GM12872 (cell line): ENCODE results near the gene ZSWIM6.

Source experiments
- TF ChIP-seq, protein P1 (sequence below): IDR thresholded peaks from 3 replicates; pipeline ENCODE4 v1.5.1; 2011; ENCODE audit warnings: low read depth, mild to moderate bottlenecking, low read length, moderate library complexity; ENCODE audit not compliant: insufficient read depth

The ZSWIM6 gene

DNA sequence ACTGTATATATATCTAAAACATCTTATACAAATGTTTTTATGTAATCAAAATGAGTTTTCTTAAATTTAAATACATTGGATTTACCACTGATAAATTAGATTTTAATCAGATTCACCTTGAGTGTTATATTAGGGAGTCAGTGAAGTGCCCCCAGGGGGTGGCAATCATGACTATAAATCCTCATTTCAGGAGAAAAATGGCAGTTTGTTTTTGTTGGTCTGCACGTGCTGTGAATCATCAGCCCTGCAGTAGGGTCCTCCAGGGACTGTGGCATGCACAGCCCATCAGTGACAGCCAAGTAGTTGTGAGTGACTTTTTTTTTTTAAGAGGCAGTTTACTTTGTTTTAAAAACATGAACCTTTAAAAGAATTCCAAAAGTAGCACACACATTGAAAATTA lies 65.2 kb downstream of the ZSWIM6 start:
- TF ChIP-seq, protein P1, sequence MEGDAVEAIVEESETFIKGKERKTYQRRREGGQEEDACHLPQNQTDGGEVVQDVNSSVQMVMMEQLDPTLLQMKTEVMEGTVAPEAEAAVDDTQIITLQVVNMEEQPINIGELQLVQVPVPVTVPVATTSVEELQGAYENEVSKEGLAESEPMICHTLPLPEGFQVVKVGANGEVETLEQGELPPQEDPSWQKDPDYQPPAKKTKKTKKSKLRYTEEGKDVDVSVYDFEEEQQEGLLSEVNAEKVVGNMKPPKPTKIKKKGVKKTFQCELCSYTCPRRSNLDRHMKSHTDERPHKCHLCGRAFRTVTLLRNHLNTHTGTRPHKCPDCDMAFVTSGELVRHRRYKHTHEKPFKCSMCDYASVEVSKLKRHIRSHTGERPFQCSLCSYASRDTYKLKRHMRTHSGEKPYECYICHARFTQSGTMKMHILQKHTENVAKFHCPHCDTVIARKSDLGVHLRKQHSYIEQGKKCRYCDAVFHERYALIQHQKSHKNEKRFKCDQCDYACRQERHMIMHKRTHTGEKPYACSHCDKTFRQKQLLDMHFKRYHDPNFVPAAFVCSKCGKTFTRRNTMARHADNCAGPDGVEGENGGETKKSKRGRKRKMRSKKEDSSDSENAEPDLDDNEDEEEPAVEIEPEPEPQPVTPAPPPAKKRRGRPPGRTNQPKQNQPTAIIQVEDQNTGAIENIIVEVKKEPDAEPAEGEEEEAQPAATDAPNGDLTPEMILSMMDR: no peak

DNA sequence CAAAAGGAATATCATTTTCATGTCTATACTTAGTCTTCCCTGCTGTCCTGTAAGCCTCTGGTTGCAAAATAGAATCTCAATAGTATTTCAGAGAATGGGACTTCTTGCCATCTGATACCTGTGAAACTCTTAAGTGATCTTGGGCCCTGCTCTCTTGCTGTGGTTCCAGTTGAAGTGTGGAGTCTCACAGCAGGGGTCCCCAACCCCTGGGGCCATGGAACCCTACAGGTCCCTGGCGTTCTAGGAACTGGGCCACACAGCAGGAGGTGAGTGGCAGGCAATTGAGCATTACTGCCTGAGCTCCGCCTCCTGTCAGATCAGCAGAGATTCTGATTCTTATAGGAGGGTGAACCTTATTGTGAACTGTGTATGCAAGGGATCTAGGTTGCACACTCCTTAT lies 65.9 kb downstream of the ZSWIM6 start:
- TF ChIP-seq, protein P1: no peak

DNA sequence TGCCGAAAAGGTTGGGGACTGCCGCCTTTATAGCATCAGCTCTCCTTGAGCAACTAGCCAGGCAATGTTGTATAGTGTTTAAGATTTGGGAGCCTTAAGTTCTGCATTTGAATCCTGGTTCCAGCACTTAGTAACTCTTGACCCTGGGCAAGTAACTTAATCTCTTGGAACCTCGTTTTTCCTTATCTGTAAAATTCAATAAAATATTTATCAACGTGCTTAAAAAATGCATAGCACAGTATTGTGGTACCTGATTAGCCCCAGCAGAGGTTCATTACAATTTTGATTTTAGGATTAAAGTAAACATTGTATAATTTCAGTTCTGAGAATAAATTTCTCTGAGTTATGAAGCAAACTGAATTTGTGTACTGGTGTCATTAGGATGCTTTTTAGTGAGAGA lies 66.4 kb downstream of the ZSWIM6 start:
- TF ChIP-seq, protein P1: no peak

DNA sequence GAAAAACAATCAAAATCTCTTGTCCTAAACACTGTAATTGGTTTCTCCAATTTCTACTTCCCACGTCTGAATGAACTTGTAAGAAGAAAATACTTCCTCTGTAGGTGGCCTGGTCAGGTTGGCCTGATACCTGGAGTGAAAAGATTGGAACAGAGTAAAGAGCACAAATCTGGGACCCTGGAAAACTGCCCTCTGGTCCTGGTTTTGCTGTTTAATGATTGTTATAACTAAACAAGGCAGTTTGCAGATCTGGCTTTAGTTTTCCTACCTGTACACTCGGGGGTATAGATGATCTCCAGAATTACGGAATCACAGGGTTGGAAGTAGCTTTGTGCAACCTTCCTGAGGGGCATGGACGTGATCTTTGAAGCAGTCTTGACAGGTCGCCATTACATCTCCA lies 67.6 kb downstream of the ZSWIM6 start:
- TF ChIP-seq, protein P1: no peak

DNA sequence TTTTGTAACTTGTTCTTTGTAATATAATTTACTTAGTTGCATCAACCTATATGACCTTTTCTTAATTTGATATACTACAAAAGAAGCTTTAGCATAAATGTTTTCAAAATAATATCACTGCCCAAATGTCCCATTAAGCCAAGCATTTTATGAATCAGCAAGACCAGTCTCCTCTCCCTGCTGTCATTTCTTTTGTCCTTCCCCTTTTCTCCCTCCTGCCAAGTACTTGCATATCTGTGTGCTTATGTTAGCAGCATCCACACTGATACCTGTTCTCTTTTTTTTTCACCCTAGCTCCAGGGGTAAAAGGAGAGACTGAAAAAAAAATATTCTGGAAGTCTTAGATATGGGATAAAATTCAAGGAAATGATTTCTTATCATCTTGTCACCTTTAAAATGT lies 69.7 kb downstream of the ZSWIM6 start:
- TF ChIP-seq, protein P1: no peak

DNA sequence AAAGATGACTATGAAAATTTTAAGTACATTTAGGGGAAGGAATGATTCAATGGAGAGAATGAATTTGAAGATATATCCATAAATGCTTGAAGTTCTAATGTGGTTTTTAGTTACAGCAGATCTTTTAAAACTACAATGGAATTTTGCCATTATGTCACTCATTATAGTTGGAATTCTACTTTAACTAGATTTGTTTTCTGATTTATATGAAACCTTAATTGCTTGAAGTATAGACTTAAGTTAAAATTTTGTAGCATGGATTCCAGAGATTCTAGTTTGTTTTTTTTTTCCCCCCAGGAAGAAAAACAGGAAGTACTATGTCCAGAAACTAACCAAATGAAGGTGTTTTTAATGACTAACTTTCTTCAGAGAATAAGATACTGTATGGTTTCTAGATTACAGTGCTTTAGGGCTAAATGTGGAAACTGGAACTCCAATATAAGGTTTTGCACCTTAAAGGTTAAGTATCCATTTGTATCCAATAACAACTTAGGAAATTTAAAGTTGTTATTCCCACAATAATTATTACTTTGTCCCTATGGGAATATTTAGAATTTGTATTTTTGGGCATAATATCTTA lies 70.3 kb downstream of the ZSWIM6 start:
- TF ChIP-seq, protein P1: no peak

DNA sequence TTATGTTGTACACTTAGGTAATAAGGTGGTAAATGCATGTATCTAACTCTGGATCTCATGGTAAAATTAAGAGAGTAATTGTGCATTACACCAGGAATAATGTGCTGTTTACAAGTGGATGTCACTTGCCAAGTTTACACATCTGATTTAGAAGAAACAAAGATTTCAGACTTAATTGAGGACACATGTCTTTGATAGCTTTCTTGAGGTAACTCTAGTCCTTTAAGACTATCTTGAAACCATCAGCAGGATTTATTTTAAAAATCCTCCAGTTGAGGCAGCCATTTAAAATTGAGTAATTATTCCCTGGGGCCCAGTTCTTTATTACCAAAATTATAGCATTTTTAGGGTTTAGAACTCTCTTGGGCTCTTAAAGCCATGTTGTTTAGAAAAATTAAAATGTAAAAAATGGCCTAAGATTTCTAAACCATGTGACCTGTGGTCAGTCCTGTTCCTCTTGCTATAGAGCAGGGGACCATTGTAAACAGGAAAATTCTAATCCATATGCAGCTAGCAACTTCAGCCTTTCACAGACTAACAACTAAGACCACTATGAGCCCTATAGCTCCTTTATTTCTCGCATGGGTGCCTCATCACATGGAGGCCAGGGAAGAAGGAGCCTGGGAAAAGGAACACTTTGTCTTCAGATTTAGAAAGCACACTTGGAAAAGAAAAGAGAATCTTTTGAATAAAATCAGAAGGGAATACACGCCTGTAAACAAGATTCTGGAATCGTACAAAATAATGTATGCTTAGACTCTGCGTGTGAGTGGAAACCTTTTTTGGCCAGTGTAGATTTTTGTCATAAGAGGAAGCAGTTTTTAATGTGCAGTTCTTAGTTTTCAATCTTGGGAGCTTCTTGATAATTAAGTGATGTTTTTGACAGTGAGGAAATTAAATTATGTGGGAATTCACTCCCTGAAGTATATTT lies 71.2 kb downstream of the ZSWIM6 start:
- TF ChIP-seq, protein P1: no peak
